ENCODE results near the gene EGFR.
A peak's percentile ranks its signal among the peaks of the same experiment; 100 is the strongest.

EGFR gene

DNA sequence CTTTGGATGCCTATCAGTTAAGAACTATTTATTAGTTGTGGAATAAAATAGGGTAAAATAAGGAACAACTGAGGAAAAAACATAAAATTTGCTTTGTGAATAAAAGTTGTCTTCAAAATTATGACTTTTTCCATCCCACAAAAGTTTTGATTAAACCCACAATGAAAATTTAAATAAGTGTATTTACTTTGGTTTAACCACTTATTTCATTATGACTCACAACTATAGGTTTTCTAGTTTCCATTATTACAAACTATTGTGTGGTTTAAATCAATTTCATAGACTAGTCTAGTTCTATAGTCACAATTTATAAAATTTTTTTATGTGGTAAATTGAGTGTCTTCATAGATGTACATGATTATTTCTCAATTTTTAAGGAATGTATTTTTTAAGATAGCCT lies 116.6 kb downstream of the EGFR start:
- no peaks in the 10 kb centered on the region for H3K36me3 ChIP-seq (ENCODE audit: insufficient read depth, low read length)
- H3K27me3 ChIP-seq (ENCODE audit: control insufficient read depth, insufficient read depth, low read length) = no peaks in the 10 kb centered on the region
- H3K4me1 ChIP-seq (ENCODE audit: control insufficient read depth, insufficient read depth, low read length) = peaks cover 52% of the 10 kb centered on the region
- H3K9ac ChIP-seq (ENCODE audit: low read depth, low read length) = no peak overlapping the region
- H3K4me2 ChIP-seq (ENCODE audit: low read length) = no peak overlapping the region
- no peaks in the 10 kb centered on the region for H3K9me3 ChIP-seq (replicated peaks; ENCODE audit: low read length)
- H3K4me3 ChIP-seq (ENCODE audit: low read length) = no peak overlapping the region

DNA sequence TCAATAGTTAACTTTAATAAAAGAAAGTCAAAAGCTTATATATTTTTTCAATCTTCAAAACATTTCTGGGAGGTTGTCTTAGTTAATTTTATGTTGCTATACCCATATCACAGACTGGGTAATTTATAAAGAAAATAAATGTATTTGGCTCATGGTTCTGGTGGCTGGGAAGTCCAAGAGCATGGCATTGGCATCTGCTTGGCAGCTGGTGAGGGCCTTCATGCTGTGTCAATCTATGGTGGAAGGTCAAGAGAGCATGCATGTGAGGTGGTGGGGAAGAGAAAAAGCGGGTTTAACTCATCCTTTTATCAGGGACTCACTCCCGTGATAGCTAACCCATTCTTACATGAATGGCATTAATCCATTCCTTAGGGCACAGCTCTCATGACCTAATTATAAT lies 119.8 kb downstream of the EGFR start:
- Histone ChIP-seq H3K4me1 (ENCODE audit: control insufficient read depth, insufficient read depth, low read length) (peaks cover 31% of the 10 kb centered on the region), H3K4me3 (ENCODE audit: low read length) (no peak overlapping the region), H3K36me3 (ENCODE audit: insufficient read depth, low read length) (peaks cover 16% of the 10 kb centered on the region), H3K9me3 (replicated peaks; ENCODE audit: low read length) (no peaks in the 10 kb centered on the region), H3K9ac (ENCODE audit: low read depth, low read length) (no peak overlapping the region), H3K4me2 (ENCODE audit: low read length) (no peak overlapping the region), H3K27me3 (ENCODE audit: control insufficient read depth, insufficient read depth, low read length) (no peaks in the 10 kb centered on the region)

DNA sequence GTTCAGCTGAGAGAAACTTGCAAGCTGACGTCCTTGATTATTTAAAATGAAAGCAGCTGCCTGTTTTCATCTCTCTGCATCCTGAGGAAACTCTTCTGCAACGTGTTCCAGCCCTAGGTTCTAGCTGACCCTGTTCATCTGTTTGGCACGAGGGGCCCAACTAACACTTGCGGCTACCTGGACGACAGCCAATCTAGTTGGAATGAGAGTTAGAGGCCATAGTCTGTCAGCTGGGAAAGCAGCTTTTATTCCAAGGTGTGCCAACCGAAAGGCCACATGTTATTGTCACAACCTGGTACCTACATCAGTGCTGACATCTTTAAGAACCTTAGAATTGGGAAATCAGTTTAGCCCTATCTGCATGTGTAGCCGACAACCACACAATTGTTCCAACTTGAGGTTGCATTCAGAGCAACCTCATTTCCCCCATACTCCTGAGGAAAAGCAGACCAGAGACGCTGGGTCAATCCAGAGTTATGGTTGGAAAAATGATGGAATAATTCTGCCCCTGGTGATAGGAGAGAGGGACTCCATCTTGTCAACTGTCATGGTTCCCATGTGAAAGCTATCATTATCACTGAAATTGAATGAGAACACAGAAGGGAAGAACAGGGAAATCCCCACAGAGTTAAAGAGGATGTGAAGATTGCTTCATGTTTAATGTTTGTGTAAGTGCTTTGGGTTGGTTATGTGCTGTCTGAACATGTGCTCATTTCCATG lies 121.6 kb downstream of the EGFR start:
- Histone ChIP-seq H3K9me3 (replicated peaks; ENCODE audit: low read length) (no peaks in the 10 kb centered on the region), H3K4me3 (ENCODE audit: low read length) (no peak overlapping the region), H3K36me3 (ENCODE audit: insufficient read depth, low read length) (peaks cover 33% of the 10 kb centered on the region), H3K4me1 (ENCODE audit: control insufficient read depth, insufficient read depth, low read length) (peaks cover 15% of the 10 kb centered on the region), H3K4me2 (ENCODE audit: low read length) (peak overlapping the region; percentile 1), H3K27me3 (ENCODE audit: control insufficient read depth, insufficient read depth, low read length) (no peaks in the 10 kb centered on the region), H3K9ac (ENCODE audit: low read depth, low read length) (no peak overlapping the region)

DNA sequence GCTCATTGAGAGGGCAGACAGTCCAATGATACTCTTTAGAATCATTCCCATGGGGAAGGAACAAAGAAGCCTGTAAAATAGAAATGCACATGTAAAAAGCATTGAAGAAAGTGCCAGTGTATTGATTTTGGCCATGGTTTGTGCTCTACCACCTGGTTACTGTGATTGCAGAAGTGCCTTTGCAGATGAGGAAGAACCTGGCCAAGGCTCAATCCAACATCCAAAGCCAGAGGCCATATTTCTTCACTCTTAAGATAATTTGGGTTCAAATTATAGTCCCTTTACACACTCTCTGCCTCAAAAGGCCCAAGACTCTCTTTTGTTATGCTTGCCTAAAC lies 122.1 kb downstream of the EGFR start:
- Histone ChIP-seq H3K9me3 (replicated peaks; ENCODE audit: low read length) (no peaks in the 10 kb centered on the region), H3K36me3 (ENCODE audit: insufficient read depth, low read length) (peaks cover 38% of the 10 kb centered on the region), H3K4me1 (ENCODE audit: control insufficient read depth, insufficient read depth, low read length) (peaks cover 13% of the 10 kb centered on the region), H3K4me3 (ENCODE audit: low read length) (no peak overlapping the region), H3K27me3 (ENCODE audit: control insufficient read depth, insufficient read depth, low read length) (no peaks in the 10 kb centered on the region), H3K4me2 (ENCODE audit: low read length) (no peak overlapping the region), H3K9ac (ENCODE audit: low read depth, low read length) (no peak overlapping the region)

DNA sequence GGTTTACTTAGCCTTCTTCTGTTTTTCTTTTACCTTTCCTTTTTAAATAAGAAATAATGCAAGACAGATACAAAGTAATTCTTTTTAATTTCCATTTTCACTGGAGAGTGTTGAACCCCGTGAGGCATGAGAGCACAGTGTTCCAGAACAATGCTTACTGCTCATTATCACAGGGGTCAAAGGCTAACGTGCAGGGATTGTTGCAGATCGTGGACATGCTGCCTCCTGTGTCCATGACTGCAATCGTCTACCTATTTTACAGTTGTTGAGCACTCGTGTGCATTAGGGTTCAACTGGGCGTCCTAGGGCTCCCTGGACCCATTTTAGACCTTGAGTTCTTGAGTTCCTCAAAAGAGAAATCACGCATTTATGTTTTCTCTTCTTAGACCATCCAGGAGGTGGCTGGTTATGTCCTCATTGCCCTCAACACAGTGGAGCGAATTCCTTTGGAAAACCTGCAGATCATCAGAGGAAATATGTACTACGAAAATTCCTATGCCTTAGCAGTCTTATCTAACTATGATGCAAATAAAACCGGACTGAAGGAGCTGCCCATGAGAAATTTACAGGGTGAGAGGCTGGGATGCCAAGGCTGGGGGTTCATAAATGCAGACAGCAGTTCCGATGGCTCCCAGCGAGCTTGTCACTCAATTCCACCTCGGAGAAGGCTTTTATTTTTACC lies 124.2 kb downstream of the EGFR start:
- Histone ChIP-seq H3K4me1 (ENCODE audit: control insufficient read depth, insufficient read depth, low read length) (peaks cover 13% of the 10 kb centered on the region), H3K4me2 (ENCODE audit: low read length) (no peak overlapping the region), H3K27me3 (ENCODE audit: control insufficient read depth, insufficient read depth, low read length) (no peaks in the 10 kb centered on the region), H3K9me3 (replicated peaks; ENCODE audit: low read length) (no peaks in the 10 kb centered on the region), H3K36me3 (ENCODE audit: insufficient read depth, low read length) (peaks cover 58% of the 10 kb centered on the region), H3K9ac (ENCODE audit: low read depth, low read length) (no peak overlapping the region), H3K4me3 (ENCODE audit: low read length) (no peak overlapping the region)

DNA sequence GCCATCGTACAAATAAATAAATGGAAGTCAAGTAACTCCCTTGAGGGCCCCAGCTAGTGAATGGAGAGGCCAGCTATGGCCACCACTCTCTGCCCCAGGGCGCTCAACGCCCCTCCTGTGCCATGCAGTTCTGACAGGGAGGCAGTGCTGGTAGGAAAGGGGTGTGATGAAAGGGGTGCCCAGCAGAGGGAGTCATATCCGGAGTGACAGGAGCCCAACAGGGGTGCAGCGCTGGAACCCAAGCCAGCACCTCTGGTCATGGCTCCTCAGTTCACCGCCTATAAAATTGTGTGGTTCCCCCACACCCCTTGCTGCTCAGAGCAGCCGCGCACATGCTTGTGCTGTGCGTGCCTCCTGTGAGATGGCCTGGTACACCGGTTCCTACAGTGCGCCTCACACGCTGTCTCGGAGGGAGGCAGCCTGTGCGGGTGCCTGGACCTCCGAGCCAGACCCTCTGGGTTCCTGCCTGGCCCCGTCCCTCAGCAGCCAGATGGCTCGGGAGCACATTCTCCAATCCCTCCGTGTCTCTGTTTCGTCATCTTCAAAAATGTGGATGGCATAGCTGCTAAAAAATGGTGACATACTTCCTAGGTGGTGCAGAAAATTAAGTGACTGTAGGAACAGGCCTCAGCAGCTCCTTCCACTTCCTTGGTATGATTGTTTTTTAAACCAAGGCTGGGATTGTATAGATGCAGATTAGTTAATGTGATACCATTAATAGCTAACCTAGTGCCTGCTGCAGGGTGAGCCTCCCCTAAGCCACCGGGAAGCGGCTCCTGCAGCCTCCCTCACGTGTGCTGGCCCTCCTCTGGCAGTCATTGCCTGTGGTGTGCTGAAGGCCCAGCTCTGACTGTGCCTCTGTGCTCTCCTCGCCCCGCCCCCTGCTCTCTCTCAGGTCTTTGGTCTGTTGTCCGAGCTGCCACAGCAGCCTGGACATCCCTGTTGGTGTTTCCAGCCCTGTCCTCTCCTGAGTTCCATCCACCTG lies 125.8 kb downstream of the EGFR start:
- Histone ChIP-seq H3K4me1 (ENCODE audit: control insufficient read depth, insufficient read depth, low read length) (peaks cover 21% of the 10 kb centered on the region), H3K4me2 (ENCODE audit: low read length) (no peak overlapping the region), H3K9me3 (replicated peaks; ENCODE audit: low read length) (no peaks in the 10 kb centered on the region), H3K36me3 (ENCODE audit: insufficient read depth, low read length) (peaks cover 69% of the 10 kb centered on the region), H3K4me3 (ENCODE audit: low read length) (no peak overlapping the region), H3K9ac (ENCODE audit: low read depth, low read length) (no peak overlapping the region), H3K27me3 (ENCODE audit: control insufficient read depth, insufficient read depth, low read length) (no peaks in the 10 kb centered on the region)

DNA sequence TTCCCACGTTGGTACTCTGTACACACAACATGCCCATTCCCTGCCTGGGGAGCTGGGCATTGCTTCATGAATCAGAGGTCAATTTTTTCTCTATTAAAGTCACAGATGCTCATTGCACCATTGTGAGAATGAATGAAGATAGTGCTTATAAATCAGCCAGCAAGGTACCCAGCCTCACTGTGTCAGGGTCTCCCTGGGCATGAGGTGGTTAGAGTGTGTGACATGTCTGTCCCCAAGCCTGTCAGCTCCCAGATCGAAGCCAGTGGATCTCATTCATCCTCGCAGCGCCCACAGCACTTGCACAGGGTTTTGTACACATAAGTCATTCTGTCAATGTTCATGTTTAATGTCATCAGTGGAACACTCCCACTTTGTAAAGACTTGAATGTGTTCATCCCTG lies 126.8 kb downstream of the EGFR start:
- Histone ChIP-seq H3K4me2 (ENCODE audit: low read length) (no peak overlapping the region), H3K36me3 (ENCODE audit: insufficient read depth, low read length) (peaks cover 76% of the 10 kb centered on the region), H3K9ac (ENCODE audit: low read depth, low read length) (no peak overlapping the region), H3K9me3 (replicated peaks; ENCODE audit: low read length) (no peaks in the 10 kb centered on the region), H3K4me1 (ENCODE audit: control insufficient read depth, insufficient read depth, low read length) (peaks cover 15% of the 10 kb centered on the region), H3K27me3 (ENCODE audit: control insufficient read depth, insufficient read depth, low read length) (no peaks in the 10 kb centered on the region), H3K4me3 (ENCODE audit: low read length) (no peak overlapping the region)

DNA sequence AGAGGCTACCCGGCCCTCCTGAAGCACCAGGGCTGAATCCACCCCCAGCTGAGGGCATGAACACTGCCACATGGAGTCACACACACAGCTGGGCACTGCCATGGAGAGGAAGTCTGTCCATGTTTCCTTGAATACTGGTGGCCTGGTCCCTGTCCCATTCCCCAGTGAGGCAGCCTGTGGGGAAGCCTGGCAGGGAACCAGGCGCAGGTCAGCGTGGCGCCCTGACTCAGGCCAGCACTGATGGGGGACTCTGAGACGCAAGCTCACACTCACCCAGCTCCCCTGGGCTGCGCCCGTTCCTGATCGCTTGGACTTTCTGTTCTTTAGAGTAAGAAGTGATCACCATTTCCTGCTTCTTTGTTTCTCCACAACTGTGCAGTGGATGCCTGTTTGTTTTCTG lies 128.3 kb downstream of the EGFR start:
- Histone ChIP-seq H3K4me3 (ENCODE audit: low read length) (no peak overlapping the region), H3K27me3 (ENCODE audit: control insufficient read depth, insufficient read depth, low read length) (no peaks in the 10 kb centered on the region), H3K9ac (ENCODE audit: low read depth, low read length) (no peak overlapping the region), H3K4me2 (ENCODE audit: low read length) (no peak overlapping the region), H3K36me3 (ENCODE audit: insufficient read depth, low read length) (peaks cover 89% of the 10 kb centered on the region), H3K4me1 (ENCODE audit: control insufficient read depth, insufficient read depth, low read length) (peaks cover 8% of the 10 kb centered on the region), H3K9me3 (replicated peaks; ENCODE audit: low read length) (no peaks in the 10 kb centered on the region)

DNA sequence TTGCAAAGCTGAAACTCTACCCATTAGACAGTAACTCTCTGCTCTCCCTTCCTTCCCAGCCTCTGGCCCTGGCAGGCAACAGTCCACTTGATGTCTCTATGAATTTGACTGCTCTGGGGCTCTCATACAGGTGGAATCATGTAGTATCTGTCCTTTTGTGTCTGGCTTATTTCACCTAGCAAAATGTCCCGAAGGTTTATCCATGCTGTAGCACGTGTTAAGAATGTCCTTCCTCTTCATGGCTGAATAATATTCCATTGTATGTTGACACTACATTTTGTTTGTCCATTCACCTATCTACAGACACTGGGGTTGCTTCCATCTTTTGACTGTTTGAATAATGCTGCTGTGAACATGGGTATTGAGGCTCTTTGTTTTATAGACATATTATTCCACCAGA lies 128.9 kb downstream of the EGFR start:
- H3K36me3 ChIP-seq (ENCODE audit: insufficient read depth, low read length) = peaks cover 89% of the 10 kb centered on the region

DNA sequence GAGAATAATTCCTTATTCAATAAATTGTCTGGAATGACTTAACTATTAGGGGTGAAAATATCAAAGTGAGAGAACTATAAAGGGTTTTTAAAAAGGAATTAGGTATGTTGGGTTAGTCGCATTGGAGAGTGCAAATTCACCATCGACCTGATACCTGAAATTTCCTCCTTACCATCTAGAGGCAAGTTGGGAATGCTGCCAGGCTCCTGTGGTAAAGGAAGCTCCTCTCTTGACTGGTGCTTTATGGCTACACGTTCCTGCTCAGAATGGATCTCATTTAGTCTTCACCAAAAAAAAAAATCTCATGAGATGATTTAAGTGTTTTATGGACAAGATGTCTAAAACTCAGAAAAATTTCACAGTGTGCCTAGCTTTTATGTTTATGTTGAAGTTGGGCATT lies 129.8 kb downstream of the EGFR start:
- Histone ChIP-seq H3K4me2 (ENCODE audit: low read length) (no peak overlapping the region), H3K9me3 (replicated peaks; ENCODE audit: low read length) (no peaks in the 10 kb centered on the region), H3K9ac (ENCODE audit: low read depth, low read length) (no peak overlapping the region), H3K4me1 (ENCODE audit: control insufficient read depth, insufficient read depth, low read length) (peaks cover 8% of the 10 kb centered on the region), H3K27me3 (ENCODE audit: control insufficient read depth, insufficient read depth, low read length) (no peaks in the 10 kb centered on the region), H3K4me3 (ENCODE audit: low read length) (no peak overlapping the region), H3K36me3 (ENCODE audit: insufficient read depth, low read length) (peaks cover 89% of the 10 kb centered on the region)

More for the DNA sequence above, 128.9 kb downstream of the EGFR start:
- Histone ChIP-seq H3K4me2 (ENCODE audit: low read length) (no peak overlapping the region), H3K27me3 (ENCODE audit: control insufficient read depth, insufficient read depth, low read length) (no peaks in the 10 kb centered on the region), H3K4me3 (ENCODE audit: low read length) (no peak overlapping the region), H3K9me3 (replicated peaks; ENCODE audit: low read length) (no peaks in the 10 kb centered on the region), H3K9ac (ENCODE audit: low read depth, low read length) (no peak overlapping the region), H3K4me1 (ENCODE audit: control insufficient read depth, insufficient read depth, low read length) (peaks cover 8% of the 10 kb centered on the region)

DNA sequence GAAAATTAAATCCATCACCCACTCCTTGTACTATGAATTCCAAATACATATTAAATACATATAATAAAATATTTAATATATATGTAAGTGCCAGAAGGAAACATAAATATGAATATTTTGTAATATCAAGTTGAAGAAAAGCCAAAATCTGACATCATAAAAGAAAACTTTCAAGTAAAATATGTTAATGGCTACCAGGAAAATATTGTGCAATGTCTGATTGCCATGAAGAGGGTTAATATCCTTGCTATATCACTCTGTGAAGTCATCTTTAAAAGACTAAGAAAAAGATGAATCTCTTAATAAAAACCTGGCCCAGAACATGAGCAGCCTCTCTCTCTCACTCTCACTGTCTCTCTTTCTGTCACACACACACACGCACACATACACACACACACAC lies 130.2 kb downstream of the EGFR start:
- Histone ChIP-seq H3K4me1 (ENCODE audit: control insufficient read depth, insufficient read depth, low read length) (peaks cover 8% of the 10 kb centered on the region), H3K36me3 (ENCODE audit: insufficient read depth, low read length) (peaks cover 89% of the 10 kb centered on the region), H3K27me3 (ENCODE audit: control insufficient read depth, insufficient read depth, low read length) (no peaks in the 10 kb centered on the region), H3K9ac (ENCODE audit: low read depth, low read length) (no peak overlapping the region), H3K9me3 (replicated peaks; ENCODE audit: low read length) (no peaks in the 10 kb centered on the region), H3K4me3 (ENCODE audit: low read length) (no peak overlapping the region), H3K4me2 (ENCODE audit: low read length) (no peak overlapping the region)

Measured in skeletal muscle satellite cell (primary cell).